Prostate gland (tissue), 2 donors: ENCODE data around the gene OVOL1.

Experiments used
- POLR2A ChIP-seq: fragments of 450-650 bp; IDR thresholded peaks from one replicate; pipeline ENCODE4 v1.6.1; 2016; ENCODE audit warnings: antibody characterized with exemption, mild to moderate bottlenecking
- POLR2AphosphoS5 ChIP-seq: sonication (generic); formaldehyde crosslinking; IDR thresholded peaks from one replicate; pipeline ENCODE4 v1.6.1; 2017; ENCODE audit warnings: antibody characterized with exemption
- TF ChIP-seq, protein P1 (sequence below), 4 experiments: fragments of 200-600 bp in 2 of 4; fragments of 450-650 bp in 2 of 4; sonication (generic) in 2 of 4; IDR thresholded peaks; 1 replicate in 3 of 4; 2 replicates in 1 of 4; pipeline ENCODE4 v1.5.1; 2016 to 2019; ENCODE audit warnings: antibody characterized with exemption in 4 of 4, mild to moderate bottlenecking in 2 of 4, moderate library complexity in 2 of 4

DNA sequence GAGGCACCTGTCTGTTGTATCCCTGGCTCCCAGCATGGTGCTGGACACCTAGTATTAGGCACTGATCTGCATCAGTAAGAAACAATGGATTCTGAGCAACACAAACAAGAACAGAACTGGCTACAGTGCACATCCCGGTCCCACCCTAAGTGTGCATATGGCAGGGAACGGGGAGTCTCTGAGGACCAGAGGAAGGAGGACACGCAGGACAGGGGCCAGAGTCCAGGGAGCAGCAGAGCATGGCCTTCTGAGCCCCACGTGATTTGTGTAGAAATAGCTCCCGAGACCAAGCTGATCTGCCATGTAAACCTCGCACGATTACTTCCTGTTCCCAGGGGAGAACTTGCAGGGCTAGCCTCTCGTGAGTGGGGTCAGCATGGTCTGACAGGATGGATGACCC lies 34.2 kb downstream of the OVOL1 start:
- TF ChIP-seq, protein P1, sequence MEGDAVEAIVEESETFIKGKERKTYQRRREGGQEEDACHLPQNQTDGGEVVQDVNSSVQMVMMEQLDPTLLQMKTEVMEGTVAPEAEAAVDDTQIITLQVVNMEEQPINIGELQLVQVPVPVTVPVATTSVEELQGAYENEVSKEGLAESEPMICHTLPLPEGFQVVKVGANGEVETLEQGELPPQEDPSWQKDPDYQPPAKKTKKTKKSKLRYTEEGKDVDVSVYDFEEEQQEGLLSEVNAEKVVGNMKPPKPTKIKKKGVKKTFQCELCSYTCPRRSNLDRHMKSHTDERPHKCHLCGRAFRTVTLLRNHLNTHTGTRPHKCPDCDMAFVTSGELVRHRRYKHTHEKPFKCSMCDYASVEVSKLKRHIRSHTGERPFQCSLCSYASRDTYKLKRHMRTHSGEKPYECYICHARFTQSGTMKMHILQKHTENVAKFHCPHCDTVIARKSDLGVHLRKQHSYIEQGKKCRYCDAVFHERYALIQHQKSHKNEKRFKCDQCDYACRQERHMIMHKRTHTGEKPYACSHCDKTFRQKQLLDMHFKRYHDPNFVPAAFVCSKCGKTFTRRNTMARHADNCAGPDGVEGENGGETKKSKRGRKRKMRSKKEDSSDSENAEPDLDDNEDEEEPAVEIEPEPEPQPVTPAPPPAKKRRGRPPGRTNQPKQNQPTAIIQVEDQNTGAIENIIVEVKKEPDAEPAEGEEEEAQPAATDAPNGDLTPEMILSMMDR (IDR thresholded peaks at IDR 0.05): no peak
- TF ChIP-seq POLR2A: no peak
- no peak for TF ChIP-seq POLR2AphosphoS5
